Fibroblast of lung (primary cell): ENCODE measurements around the gene MAPKAPK3.

Source experiments
- EZH2 ChIP-seq: IDR thresholded peaks from 2 replicates; pipeline ENCODE4 v1.5.1; 2012; ENCODE audit warnings: low read length, control low read depth, mild to moderate bottlenecking; ENCODE audit errors: missing control alignments
- TF ChIP-seq, protein P1 (sequence below), 2 donors: IDR thresholded peaks in 1 of 2; conservative IDR thresholded peaks in 1 of 2; 1 replicate in 1 of 2; 2 replicates in 1 of 2; pipeline ENCODE4 v1.5.1; 2011 to 2012; ENCODE audit warnings: low read length in 2 of 2, control low read depth in 1 of 2, inconsistent platforms in 1 of 2, low read depth in 1 of 2, mild to moderate bottlenecking in 1 of 2

DNA sequence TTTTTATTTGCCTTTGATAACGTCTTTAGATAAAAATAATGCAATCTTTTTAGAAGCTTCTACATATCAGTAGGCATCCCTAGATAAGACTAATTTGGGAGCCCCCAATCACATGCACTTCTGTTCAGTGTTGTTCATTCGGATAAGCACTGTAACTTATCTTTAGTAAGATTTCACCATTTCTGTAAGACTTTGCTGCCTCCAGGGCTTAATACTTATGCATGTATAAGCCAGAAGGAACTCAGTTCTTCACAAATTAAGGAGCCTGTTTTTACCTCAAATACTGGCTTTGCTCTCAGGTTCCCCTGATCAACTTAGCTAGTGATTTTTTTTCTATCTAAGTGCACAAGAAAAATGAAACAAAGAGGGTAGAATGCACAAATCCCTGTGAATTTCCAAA lies 78.1 kb downstream of the MAPKAPK3 start:
- TF ChIP-seq, protein P1, sequence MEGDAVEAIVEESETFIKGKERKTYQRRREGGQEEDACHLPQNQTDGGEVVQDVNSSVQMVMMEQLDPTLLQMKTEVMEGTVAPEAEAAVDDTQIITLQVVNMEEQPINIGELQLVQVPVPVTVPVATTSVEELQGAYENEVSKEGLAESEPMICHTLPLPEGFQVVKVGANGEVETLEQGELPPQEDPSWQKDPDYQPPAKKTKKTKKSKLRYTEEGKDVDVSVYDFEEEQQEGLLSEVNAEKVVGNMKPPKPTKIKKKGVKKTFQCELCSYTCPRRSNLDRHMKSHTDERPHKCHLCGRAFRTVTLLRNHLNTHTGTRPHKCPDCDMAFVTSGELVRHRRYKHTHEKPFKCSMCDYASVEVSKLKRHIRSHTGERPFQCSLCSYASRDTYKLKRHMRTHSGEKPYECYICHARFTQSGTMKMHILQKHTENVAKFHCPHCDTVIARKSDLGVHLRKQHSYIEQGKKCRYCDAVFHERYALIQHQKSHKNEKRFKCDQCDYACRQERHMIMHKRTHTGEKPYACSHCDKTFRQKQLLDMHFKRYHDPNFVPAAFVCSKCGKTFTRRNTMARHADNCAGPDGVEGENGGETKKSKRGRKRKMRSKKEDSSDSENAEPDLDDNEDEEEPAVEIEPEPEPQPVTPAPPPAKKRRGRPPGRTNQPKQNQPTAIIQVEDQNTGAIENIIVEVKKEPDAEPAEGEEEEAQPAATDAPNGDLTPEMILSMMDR (conservative IDR thresholded peaks at IDR 0.05 in 1 of 2, IDR thresholded peaks at IDR 0.05 in 1 of 2; ENCODE audit: low read depth in 1 of 2, low read length in 2 of 2) = no peak
- no peak for TF ChIP-seq EZH2
